ENCODE data around the gene TTYH1.
"Not testable (repeated sequence)": the region's sequence is repeated elsewhere in the genome, so short reads cannot be mapped to it uniquely, and the experiment has no call there.

Gene TTYH1

DNA sequence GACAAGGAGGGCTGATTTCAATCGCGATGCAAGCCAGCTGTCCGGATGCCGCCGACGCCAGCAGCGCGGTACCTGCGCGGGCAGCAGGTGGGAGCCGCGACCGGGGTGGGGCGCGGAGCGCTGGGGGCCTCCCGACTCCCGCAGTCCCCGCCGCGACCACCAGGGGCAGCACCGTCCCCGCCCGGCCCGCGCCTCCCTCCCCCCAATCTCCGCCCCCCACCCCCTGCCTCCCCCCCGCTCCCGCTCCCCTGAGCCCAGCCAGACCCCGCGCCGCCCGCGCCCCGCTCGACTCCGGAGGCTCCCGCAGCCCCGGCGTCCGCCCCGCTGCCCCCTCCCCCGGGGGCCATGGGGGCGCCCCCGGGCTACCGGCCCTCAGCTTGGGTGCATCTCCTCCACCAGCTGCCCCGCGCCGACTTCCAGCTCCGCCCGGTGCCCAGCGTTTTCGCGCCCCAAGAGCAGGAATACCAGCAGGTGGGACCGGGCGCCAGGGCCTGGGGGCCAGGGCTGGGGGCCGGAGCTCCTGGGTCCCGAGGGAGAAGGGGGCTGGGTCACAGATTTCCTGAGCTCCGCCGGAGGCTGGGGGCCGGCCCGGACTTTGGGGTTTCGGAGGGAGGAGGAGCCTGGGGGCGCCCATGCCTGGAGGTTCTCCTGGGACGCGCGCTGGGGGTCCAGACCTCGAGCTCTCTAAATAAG lies at the start of gene TTYH1:
TSS of gene TTYH1 (plus strand) at position 257 of the 693 bp plus-strand sequence. CDS start at position 346, 89 bp downstream.
- DNase-seq (ENCODE audit: low read depth in 2 of 2, low spot score in 1 of 2): no peak

DNA sequence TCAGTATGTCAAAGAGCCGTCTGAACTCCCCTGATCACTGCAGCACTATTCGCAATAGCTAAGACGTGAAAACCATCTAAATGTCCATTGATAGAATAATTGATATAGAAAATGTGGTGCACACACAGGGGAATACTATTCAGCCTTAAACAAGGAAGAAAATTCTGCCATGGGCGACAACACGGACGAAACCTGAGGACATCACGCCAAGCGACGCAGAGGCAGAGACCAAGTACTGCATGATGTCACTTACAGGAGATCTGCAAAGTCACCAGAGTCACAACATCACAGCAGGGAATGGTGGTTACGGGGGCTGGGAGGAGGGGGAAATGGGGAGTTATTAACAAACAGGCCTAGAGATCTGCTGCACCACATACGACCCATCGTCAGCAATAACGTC lies 49.5 kb upstream of the TTYH1 start:
- DNase-seq (ENCODE audit: low read depth in 2 of 2, low spot score in 1 of 2): not testable (repeated sequence)

DNA sequence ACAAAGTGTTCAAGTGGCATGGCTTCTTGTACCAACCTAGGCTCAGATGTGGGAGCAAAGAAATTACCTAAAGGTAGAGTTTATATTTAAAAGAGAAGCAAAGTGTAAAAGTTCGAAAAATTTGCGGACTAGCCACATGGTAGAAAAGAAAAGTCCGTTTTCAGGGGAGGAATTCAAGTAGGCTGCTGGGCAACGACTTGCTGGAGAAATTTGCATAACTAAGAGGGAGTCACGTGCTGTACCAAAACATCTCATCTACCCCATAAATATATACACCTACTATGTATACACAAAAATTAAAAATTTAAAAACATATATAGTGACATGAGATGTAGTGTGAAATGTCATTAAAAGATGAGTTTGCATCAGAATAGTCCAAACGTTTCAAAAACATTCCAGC lies 48.5 kb upstream of the TTYH1 start:
- no peak for DNase-seq (ENCODE audit: low read depth in 2 of 2, low spot score in 1 of 2)

DNA sequence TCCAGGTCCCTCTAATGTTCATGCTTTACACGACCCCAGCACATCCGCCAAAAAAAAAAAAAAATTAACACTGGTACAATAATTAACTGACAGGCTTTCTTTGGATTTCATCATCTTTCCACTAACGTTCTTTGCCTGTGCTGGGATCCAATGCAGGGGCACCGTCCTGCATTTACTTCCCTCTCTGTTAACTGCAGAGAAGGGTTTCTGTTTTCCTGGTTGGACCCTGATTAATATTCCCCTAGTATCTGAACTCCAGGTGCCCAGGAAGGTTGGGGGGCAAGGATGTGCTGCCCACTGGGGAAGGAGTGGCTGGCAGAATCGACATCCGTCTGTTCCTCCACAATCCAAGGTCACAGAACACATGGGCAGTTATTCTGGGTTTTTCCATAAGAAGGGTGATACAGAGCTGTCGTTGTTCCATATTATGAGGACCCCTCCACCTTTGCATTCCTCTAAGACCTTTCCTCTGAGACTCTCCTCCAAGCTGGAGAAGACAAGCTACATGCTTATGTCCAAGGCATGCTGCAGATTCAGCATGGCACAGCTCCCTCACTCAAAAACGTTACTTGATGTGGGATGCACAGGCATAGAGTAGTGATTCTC lies 46.1 kb upstream of the TTYH1 start:
- no peak for DNase-seq (ENCODE audit: low read depth in 2 of 2, low spot score in 1 of 2)

DNA sequence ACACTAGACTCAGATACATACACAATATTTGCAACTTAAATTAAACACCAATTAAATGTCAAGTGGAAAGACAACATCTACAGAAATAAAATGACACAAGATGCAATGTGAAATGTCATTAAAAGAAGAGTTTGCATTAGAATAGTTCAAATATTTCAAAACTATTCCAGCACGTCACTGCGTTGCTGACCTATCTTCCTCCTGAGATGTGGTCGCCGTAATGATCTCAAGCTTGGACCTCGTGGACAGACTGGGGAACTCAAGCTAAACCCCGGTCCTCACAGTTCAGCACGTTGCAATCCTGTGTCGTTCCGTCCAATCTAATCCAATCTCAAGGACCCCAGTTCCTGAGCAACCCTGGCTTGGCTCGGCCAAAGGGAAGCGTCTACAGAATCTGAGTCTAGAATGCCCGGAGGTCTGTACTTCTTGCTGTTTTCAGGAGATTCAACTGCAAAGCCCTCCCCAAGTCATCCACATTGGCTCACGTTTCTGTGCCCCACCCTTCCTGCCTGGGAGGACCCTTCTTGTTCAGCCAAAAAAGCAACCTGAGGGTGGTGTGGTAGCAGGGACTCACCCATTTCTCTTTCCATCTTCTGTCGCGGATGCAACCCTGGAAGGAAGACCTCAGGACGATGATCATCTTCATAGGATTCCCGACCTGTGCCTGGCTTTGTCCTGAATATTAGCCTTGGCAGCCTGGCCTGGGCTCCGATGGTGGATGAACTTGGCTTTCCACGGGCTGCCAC lies 45.4 kb upstream of the TTYH1 start:
- DNase-seq (ENCODE audit: low read depth in 2 of 2, low spot score in 1 of 2): not testable (repeated sequence)

DNA sequence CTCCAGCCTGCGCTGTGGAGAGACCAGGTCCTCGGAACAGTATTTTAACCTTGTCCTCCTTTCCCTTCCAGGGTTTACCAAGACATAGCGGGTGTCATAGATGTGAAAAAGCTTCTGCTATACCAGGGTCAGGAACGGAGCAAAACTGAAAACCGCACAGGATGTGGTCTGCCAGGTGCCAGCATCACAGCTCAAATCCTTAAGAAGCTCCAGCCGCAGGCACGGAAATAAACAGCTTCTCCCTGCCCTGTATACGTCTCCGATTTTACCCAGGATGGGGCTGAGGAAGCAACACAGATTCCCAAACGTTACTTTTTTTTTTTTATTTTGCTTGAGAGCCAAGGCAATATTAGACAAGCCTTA lies 44.8 kb upstream of the TTYH1 start:
- peak in 1 of 2 donors; percentile 29 for DNase-seq (ENCODE audit: low read depth in 2 of 2, low spot score in 1 of 2)

DNA sequence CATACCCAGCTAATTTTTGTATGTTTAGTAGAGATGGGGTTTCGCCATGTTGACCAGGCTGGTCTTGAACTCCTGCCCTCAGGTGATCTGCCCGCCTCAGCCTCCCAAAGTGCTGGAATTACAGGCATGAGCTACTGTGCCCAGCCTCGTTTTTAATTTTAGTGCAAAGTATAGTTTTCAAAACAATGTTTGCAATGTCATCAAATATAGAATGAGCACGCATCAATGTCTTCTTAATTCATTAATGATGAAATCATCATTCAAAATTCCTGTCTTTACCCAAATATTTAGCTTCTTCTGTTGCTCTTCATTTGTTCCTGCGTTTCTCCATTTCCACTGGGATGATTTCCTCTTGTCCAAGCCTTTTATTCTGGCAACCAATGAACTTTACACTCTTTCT lies 43.8 kb upstream of the TTYH1 start:
- DNase-seq (ENCODE audit: low read depth in 2 of 2, low spot score in 1 of 2): not testable (repeated sequence)

DNA sequence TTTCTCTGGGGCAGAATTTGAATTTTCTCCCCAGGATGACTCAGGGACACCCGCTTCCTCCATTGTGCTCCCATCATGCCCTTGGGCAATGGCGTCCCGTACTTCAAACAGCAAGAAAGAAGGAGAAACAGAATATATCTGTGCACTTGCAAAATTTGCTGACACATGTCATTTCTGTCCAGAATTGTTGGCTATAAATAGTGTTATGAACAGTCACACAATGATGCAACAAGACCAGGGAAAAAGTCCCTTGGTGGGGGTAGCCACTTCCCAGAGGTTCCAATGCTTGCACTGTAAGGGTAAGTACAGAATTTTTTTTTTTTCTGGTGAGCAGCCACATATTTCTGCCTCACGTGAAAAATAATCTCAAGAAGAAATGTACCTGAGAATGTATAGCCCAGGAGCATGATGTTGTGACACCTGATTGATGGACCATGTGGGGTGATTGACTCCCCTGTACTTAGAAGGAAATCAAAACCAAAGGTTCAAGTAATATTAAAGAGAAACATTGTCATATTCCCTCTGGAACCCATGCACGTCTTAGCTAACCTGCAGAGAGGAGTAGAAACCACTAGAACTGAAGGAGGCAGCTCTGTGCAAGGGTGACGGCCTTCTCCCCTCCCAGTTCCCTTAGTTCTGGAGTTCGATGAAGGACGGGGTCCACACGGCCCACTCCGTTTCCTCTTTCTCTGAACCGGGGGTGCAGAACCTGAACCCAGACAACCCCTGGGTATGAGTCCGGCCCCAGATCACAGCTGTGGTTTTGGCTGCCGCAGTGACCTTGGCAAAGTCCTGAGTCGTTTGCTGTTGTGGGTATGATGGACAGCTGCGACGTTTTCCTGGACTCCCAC lies 41.3 kb upstream of the TTYH1 start:
- DNase-seq (ENCODE audit: low read depth in 2 of 2, low spot score in 1 of 2): no peak

DNA sequence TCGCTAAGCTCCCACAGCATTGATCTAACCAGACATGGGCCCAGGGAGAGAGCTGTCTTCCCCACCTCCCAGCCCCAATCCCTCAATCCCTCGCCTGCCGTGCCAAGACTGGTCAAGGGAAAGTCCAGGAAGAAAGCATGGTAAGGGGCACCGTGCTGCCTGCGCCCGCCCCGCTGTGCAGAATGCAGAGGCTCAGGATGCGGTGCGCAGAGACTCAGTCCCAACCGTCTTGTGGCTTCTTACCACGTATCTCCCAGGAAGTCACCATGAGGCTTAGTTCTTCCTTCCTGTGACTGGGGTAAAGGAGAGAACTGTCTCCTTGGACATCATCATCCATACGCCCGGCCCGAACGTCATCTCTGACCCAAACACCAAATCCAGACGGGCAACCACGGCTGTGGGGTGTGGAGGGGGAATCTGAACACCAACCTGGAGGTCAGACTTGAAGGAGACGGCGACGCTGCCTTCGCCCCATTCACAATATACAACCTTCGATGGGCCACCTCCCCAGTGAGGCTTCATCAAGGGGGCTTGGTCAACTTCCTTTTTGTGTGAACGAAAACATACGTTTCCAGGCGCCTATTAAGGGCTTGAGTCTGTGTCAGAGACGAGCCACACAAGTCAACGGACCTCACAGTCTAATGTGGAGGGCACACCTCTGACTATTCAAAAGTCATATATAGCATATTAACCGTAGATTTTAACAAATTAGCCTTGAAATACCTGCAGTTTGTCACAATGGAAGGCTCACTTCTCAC lies 39.9 kb upstream of the TTYH1 start:
- not testable (repeated sequence) for DNase-seq (ENCODE audit: low read depth in 2 of 2, low spot score in 1 of 2)

DNA sequence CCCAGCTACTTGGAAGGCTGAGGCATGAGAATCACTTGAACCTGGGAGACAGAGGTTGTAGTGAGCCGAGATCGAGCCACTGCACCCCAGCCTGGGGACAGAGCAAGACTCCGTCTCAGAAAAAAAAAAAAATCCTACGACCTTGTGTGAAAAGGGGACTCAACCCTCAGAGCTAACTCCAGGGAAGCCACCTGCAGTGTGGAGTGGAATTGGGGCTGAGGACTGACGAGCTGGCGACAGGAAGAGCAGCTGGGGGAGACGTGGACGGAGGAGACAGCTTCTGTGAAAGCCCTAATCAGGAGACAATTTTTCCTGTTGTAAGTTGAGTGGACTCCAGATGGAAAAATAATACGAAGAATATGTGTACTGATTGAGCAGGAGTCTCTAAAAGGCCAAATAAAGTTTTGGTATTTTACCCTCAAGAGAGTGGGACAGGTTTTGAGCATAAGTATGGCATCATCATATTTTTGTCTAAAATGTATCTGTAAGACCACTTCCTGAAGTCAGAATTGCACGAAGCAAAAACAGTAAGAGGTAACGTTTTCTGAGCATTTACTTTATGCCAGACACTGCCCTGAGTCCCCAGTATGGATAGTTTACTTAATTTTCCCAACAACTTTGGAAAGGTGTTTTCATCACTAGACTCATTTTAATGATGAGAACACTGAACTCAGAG lies 38.5 kb upstream of the TTYH1 start:
- no peak for DNase-seq (ENCODE audit: low read depth in 2 of 2, low spot score in 1 of 2)

DNA sequence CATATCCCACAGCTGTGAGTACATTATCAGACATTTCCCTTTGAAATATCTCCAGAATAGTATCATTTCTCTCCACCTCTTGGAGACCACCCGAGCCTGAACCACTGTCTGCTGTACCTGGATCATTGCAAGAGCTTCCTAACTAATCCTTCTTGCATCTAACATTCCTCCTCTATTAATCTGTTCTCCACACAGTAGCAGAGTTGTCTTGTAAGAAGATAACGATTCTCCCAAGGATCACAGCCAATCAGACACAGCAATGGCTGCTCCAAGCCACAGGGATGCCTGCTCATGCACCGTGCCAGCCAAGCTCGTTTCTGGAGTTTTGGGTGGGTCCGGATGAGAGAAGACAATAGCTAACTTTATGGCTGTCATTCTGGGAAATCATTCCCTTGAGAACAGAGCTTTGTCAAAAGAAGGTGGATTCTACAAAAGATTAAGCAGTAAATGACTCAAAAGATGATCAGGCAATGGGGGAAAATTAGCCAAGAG lies 36.0 kb upstream of the TTYH1 start:
- no peak for DNase-seq (ENCODE audit: low read depth in 2 of 2, low spot score in 1 of 2)

DNA sequence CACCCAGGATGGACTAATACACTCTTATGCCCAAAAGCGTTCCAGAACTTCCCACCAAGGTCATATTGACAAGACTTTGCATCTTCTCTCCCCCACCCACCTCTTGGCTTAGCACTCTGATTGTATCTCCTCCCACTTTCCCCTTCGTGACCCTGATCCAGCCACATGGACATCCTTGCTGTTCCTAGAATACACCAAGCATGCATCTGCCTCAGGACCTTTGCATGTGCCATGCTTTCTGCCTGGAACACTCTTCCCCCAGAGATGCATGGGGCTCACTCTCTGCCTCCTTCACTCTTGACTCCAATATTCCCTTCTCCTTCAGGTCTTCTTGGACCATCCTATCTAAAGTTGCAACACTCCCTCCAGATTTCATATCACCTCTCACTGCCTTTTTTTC lies 34.4 kb upstream of the TTYH1 start:
- DNase-seq (ENCODE audit: low read depth in 2 of 2, low spot score in 1 of 2): no peak

DNA sequence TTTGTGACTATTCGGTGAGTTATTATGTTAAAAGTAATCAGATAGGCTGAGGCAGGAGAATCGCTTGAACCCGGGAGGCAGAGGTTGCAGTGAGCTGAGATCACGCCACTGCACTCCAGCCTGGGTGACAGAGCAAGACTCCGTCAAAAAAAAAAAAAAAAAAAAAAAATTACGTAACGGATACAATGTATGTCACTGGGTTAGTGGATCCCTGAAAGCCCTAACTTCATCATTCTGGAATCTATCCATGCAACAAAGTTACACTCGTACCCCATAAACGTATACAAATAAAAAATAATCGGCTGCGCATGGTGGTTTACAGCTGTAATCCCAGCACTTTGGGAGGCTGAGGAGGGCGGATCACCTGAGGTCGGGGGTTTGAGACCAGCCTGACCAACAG lies 33.2 kb upstream of the TTYH1 start:
- not testable (repeated sequence) for DNase-seq (ENCODE audit: low read depth in 2 of 2, low spot score in 1 of 2)

DNA sequence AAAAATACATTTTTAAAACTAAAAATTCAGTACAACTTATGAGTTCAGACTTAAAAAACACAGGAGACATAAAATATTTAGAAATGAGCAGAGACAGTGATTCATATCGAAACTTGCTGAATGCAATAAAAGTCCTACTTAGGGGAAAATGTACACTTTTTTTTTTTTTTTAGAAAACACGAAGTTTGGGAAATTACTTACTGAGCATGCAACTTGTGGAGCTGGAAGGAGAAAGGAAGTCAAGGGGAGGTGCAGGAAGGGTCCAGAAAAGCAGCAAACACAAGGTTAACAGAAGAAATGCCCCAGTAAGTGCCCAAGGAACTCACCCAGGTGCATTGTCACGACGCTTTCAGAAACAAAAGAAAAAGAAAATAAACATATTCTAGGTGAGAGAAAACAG lies 31.9 kb upstream of the TTYH1 start:
- no peak for DNase-seq (ENCODE audit: low read depth in 2 of 2, low spot score in 1 of 2)

DNA sequence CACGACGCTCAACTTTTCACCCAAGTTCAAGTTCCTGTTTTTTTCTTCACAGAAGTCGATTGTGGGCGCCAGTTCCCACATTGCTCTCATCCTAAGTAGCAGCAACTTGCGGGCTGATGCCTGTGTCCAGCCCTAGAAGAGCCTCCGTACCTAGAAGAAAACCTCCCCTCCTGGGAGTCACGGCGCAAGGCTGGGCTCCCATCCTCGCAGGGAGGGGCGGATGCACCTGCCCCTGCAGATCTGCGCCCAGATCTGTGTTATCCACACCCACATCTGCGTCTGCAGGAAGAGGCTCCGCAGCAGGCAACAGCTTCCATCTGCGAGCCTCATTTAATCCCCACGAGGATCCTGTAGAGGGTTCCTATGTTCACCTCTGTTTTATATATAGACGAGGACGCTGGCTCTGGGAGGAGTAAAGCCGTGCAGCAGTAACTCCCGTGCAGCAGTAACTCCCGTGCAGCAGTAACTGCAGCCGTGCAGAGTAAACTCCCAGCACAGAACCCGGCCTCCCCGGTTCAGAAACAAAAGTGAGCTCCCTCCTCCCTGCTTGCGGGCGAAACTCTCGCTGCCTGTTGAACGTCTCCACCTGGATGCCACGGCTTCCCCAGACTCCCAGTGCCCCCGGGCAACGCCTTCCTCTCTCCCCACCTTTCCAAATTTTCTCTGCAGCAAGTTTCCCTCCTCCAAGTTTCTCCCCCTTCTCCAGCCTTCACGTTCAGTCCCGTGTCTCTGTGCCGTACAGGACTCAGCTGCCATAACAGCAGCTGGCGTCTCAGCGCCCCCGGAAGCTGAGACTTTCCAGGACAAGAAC lies 27.1 kb upstream of the TTYH1 start:
- peak in 1 of 2 donors; percentile 13 for DNase-seq (ENCODE audit: low read depth in 2 of 2, low spot score in 1 of 2)

DNA sequence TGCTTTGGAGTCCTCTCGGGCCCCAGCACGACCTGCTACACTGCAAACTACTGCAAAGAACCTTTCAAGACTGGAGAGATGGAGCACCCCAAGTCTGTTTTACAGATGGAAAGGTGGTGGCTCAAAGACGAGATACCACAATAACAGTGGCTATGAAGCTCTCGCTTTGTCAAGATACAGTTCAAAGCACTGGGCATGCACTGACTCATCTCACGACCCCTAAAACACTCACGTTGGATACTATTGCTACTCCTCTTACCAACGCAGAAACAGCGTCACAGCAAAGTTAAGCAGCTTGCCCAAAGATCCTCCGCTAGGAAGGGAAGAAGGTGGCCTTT lies 26.5 kb upstream of the TTYH1 start:
- DNase-seq (ENCODE audit: low read depth in 2 of 2, low spot score in 1 of 2): no peak

DNA sequence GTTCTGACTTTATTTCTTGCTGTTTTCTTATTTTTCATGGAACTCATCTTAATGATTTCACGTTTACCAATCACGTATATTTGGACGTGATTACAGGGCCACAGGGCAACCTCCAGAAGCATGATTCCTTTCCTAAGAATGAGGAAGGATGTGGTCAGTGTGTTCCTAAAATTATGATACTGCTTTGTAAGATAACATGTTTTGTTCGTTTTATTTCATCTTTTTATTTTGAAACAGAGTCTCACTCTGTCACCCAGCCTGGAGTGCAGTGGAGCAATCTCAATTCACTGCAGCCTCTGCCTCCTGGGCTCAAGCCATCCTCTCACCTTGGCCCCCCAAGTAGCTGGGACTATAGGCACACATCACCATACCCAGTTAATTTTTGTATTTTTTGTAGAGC lies 25.7 kb upstream of the TTYH1 start:
- DNase-seq (ENCODE audit: low read depth in 2 of 2, low spot score in 1 of 2): no peak

DNA sequence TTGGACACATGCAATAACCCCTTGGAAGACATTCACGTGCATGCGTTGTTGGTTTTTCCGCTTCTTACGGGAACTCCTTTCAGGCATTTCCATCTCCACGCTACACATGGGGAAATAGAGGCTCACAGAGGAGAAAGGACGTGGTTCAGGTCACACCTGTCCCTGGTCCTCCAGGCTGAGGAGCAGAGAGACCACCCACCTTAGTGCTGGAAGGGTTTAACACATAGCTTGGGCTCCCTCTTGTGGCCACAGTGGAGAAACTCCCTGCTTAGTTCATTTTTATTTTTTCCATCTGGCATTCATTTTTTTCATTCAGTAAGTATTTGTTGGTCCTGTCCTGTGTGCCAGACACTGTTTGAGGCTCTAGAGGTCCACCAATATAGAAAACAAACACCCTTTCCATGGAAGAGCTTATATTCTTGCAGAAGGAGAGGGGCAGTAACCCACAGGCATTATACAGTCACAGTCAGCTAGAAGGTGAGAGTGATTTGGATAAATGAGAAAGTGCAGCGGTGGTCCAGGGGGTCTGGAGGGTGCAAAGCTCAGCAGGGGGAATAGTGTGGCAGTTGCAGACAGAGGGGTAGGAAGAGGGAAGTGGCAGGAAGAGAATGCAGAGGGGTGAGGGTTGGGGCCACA lies 24.2 kb upstream of the TTYH1 start:
- peak; percentile 38 to 54 for DNase-seq (ENCODE audit: low read depth in 2 of 2, low spot score in 1 of 2)

DNA sequence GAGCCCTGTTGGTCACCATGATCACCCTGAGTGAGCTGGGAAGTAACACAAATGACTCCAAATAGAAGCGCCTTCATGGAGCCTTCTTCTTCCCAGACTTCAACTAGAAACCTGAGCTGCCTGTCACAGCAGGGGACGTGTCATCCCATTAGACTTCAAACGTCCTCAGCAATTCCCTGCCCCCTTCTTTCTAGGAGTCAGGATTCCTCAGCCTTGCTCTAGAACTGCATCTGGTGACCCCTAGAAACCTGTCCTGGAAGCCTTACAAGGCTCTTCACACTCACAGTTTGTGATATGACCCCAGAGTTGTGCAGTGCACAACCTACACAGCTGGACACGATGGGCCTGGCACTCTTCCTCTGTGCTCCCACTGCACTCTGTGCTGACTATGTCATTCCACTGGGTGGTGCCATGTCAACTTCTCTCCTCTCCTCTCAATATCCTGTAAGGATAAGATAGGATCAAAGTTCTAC lies 23.6 kb upstream of the TTYH1 start:
- DNase-seq (ENCODE audit: low read depth in 2 of 2, low spot score in 1 of 2): no peak

All from stimulated activated CD8-positive, alpha-beta memory T cell treated with anti-CD3 and anti-CD28 coated beads, Interleukin-4, amount 100 ng/mL, for 1 hour (primary cell).